Endodermal cell (in vitro differentiated cells): ENCODE data around the gene LRMDA. TPM values are rescaled to one million over a fixed set of nuclear protein-coding genes. Genes with fewer than 3 reads are reported as not detected.
"Not testable (repeated sequence)": the region's sequence is repeated elsewhere in the genome, so short reads cannot be mapped to it uniquely, and the experiment has no call there.

Source experiments
- DNase-seq: peaks from one replicate; pipeline ENCODE4 v3.0.0-alpha.2; 2017
- H3K27ac ChIP-seq: 2 replicates; pipeline ENCODE4 v1.5.1; 2013; ENCODE audit warnings: mild to moderate bottlenecking, low read depth, low read length, moderate library complexity
- H3K27me3 ChIP-seq: 2 replicates; pipeline ENCODE4 v1.6.1; 2013; ENCODE audit warnings: mild to moderate bottlenecking, low read length, moderate library complexity; ENCODE audit not compliant: insufficient read depth, control insufficient read depth, poor library complexity, severe bottlenecking
- H3K36me3 ChIP-seq: 2 replicates; pipeline ENCODE4 v1.7.0; 2013; ENCODE audit warnings: mild to moderate bottlenecking, low read length, moderate library complexity; ENCODE audit not compliant: control insufficient read depth, insufficient read depth
- H3K4me1 ChIP-seq: one replicate; pipeline ENCODE4 v1.7.0; 2013; ENCODE audit warnings: low read length; ENCODE audit not compliant: control insufficient read depth, insufficient read depth
- H3K4me3 ChIP-seq: 2 replicates; pipeline ENCODE4 v1.5.1; 2013; ENCODE audit warnings: mild to moderate bottlenecking, low read length, moderate library complexity
- H3K9ac ChIP-seq: 2 replicates; pipeline ENCODE4 v1.6.1; 2013; ENCODE audit warnings: mild to moderate bottlenecking, low read length, moderate library complexity; ENCODE audit not compliant: poor library complexity, severe bottlenecking; ENCODE audit errors: extremely low read depth
- H3K9me3 ChIP-seq: 2 replicates; pipeline ENCODE4 v1.6.1; 2013; ENCODE audit warnings: mild to moderate bottlenecking, low read length, moderate library complexity; ENCODE audit not compliant: control insufficient read depth
- H3K27ac Mint-ChIP-seq: 2 replicates; pipeline ENCODE4 v1.8.0; 2020; ENCODE audit warnings: mixed read lengths
- H3K27me3 Mint-ChIP-seq: 2 replicates; pipeline ENCODE4 v1.8.0; 2021; ENCODE audit warnings: mild to moderate bottlenecking, mixed read lengths; ENCODE audit not compliant: insufficient read depth
- H3K36me3 Mint-ChIP-seq: 2 replicates; pipeline ENCODE4 v1.8.0; 2020; ENCODE audit warnings: low read depth, mixed read lengths
- H3K4me1 Mint-ChIP-seq: 2 replicates; pipeline ENCODE4 v1.8.0; 2020; ENCODE audit warnings: mixed read lengths
- H3K4me3 Mint-ChIP-seq: 2 replicates; pipeline ENCODE4 v1.8.0; 2020; ENCODE audit warnings: mild to moderate bottlenecking, moderate library complexity, mixed read lengths
- H3K9me3 Mint-ChIP-seq: 2 replicates; pipeline ENCODE4 v1.8.0; 2020; ENCODE audit warnings: mild to moderate bottlenecking, mixed read lengths
- WGBS, 2 experiments: methylation state at CpG; one replicate each; pipeline versions ENCODE4 v1.1.5 to v1.1.7; 2013; ENCODE audit warnings: missing lambda C conversion rate in 2 of 2, mixed read lengths in 1 of 2; ENCODE audit not compliant: insufficient coverage in 1 of 2, insufficient read length in 1 of 2; 5-methylcytosine and 5-hydroxymethylcytosine counted together
- total RNA-seq, 2 donors: library from RNA; stranded (reverse); fragmentation: NEBNext Ultra II Directional in 1 of 2; extraction: Animal tissue kit (Norgen Biotek cat#: 25700) in 1 of 2; gene quantifications; 2 replicates in 1 of 2; 3 replicates in 1 of 2; pipeline ENCODE4 v1.2.1, GENCODE V29; 2021
- TF ChIP-seq, protein P1 (sequence below): fragments of 200-600 bp; sonication (generic); conservative IDR thresholded peaks from 2 replicates; pipeline ENCODE4 v1.5.0; 2021; ENCODE audit warnings: antibody characterized with exemption, mild to moderate bottlenecking

The LRMDA gene
- total RNA-seq, 2 donors from 2014 or later: 1.7 to 5.1 TPM

DNA sequence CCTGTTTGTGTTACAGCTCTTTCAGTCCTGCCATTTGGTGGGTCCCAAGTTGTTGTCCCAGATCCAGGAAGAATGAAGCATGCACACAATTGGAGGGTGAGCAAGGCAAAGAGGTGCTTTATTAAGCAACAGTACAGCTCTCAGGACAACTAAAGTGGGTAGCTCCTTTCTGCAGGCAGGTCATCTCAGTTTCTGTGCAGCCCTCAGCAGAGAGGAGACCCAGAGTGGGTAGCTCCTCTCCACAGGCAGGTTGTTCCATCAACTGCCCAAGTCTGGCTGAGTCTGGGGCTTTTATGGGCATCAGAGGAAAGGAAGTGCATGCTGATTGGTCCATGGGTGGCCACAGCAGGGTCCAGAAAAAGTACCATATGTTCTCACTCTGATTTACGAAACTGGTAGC, 624.5 kb downstream of the LRMDA start:
- H3K9me3 Mint-ChIP-seq: peaks cover 20% of the 10 kb centered on the region
- no peak overlapping the region for H3K4me3 Mint-ChIP-seq
- peaks cover under 1% of the 10 kb centered on the region for H3K27me3 Mint-ChIP-seq
- Histone ChIP-seq H3K36me3 (no peaks in the 10 kb centered on the region), H3K27me3 (no peaks in the 10 kb centered on the region), H3K9me3 (peaks cover 19% of the 10 kb centered on the region), H3K9ac (no peak overlapping the region), H3K4me1 (no peaks in the 10 kb centered on the region), H3K4me3 (no peak overlapping the region), H3K27ac (no peak overlapping the region)
- 85 to 100% methylated on average over 1 of the region's 1 CpG for WGBS, 2 experiments
- DNase-seq: no peak
- H3K27ac Mint-ChIP-seq: no peak overlapping the region
- TF ChIP-seq, protein P1, sequence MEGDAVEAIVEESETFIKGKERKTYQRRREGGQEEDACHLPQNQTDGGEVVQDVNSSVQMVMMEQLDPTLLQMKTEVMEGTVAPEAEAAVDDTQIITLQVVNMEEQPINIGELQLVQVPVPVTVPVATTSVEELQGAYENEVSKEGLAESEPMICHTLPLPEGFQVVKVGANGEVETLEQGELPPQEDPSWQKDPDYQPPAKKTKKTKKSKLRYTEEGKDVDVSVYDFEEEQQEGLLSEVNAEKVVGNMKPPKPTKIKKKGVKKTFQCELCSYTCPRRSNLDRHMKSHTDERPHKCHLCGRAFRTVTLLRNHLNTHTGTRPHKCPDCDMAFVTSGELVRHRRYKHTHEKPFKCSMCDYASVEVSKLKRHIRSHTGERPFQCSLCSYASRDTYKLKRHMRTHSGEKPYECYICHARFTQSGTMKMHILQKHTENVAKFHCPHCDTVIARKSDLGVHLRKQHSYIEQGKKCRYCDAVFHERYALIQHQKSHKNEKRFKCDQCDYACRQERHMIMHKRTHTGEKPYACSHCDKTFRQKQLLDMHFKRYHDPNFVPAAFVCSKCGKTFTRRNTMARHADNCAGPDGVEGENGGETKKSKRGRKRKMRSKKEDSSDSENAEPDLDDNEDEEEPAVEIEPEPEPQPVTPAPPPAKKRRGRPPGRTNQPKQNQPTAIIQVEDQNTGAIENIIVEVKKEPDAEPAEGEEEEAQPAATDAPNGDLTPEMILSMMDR: no peak
- H3K36me3 Mint-ChIP-seq: peaks cover 6% of the 10 kb centered on the region
- H3K4me1 Mint-ChIP-seq: peaks cover 6% of the 10 kb centered on the region

DNA sequence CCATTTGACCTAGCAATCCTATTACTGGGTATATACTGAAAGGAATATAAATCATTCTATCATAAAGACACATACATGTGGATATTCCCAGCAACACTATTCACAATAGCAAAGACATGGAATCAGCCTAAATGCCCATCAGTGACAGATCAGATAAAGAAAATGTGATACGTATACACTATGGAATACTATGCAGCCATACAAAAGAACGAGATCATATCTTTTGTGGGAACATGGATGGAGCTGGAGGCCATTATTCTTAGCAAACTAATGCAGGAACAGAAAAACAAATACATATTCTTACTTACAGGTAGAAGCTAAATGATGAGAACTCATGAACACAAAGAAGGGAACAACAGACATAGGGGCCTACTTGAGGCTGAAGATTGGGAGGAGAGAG, 629.6 kb downstream of the LRMDA start:
- DNase-seq, H3K27ac ChIP-seq, H3K4me1 ChIP-seq, H3K27me3 Mint-ChIP-seq, H3K4me3 ChIP-seq, H3K9me3 ChIP-seq, H3K4me3 Mint-ChIP-seq, H3K4me1 Mint-ChIP-seq, H3K36me3 Mint-ChIP-seq, H3K27me3 ChIP-seq, H3K27ac Mint-ChIP-seq, H3K36me3 ChIP-seq, H3K9ac ChIP-seq: not testable (repeated sequence)
- peaks cover 17% of the 10 kb centered on the region for H3K9me3 Mint-ChIP-seq
- 60 to 89% methylated on average over 1 to 2 of the region's 2 CpGs for WGBS, 2 experiments

DNA sequence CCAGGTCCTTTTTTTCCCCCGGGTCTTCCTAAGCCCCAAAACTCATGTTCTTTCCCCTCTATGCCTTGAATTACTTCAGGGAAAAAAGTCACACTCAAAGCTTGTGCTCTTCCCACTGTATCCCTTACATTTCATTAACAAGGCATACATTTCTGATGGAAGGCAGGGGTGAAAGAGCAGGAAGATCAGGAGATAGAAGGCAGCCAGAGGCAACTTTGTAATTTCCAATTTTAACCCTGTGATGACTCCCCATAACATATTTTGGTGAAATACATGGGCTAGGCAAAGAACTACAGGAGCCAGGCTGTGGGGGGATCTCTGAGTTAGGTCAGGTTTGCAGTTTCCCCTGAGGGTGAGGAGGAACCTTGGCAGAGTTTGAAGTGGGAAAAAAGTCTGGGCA, 635.0 kb downstream of the LRMDA start:
- H3K27me3 Mint-ChIP-seq: no peaks in the 10 kb centered on the region
- no peak overlapping the region for H3K4me3 ChIP-seq
- 83% methylated on average over 1 of the region's 1 CpG; no CpG with 5 or more reads in 1 of the 2 experiments for WGBS, 2 experiments
- no peaks in the 10 kb centered on the region for H3K4me1 ChIP-seq
- no peak for DNase-seq
- peaks cover 28% of the 10 kb centered on the region for H3K9me3 Mint-ChIP-seq
- no peaks in the 10 kb centered on the region for H3K4me1 Mint-ChIP-seq
- H3K36me3 ChIP-seq: no peaks in the 10 kb centered on the region
- no peaks in the 10 kb centered on the region for H3K36me3 Mint-ChIP-seq
- H3K27ac ChIP-seq: no peak overlapping the region
- TF ChIP-seq, protein P1: no peak
- peaks cover 5% of the 10 kb centered on the region for H3K9me3 ChIP-seq
- H3K9ac ChIP-seq: no peak overlapping the region
- no peak overlapping the region for H3K4me3 Mint-ChIP-seq
- H3K27me3 ChIP-seq: no peaks in the 10 kb centered on the region
- no peak overlapping the region for H3K27ac Mint-ChIP-seq

DNA sequence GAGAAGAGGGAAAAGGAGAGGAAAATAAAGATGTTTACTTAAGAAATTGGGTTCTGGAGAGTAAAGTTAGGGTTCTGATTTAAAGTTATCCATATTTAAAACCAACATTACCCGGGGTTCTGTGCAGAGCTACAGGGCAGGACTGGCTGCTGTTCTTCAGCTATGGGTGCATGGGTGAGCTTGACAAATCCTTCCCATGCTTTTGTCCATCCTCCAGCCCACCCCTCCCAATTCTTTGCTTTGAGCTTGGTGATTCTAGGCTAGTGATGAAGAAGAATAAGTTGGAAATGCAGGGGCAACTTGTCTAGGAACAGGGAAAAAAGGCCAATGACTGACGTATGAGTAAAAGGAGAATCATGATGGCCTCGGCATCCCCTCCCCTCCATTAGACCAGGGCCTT, 636.0 kb downstream of the LRMDA start:
- no peaks in the 10 kb centered on the region for H3K36me3 ChIP-seq
- H3K4me3 ChIP-seq: no peak overlapping the region
- Mint-ChIP-seq H3K27me3 (no peaks in the 10 kb centered on the region), H3K4me3 (no peak overlapping the region), H3K27ac (no peak overlapping the region), H3K4me1 (no peaks in the 10 kb centered on the region), H3K36me3 (no peaks in the 10 kb centered on the region), H3K9me3 (peaks cover 28% of the 10 kb centered on the region)
- H3K27ac ChIP-seq: no peak overlapping the region
- TF ChIP-seq, protein P1: no peak
- peaks cover 5% of the 10 kb centered on the region for H3K9me3 ChIP-seq
- no peak for DNase-seq
- H3K27me3 ChIP-seq: no peaks in the 10 kb centered on the region
- WGBS, 2 experiments: 94% methylated on average over 2 to 3 of the region's 3 CpGs
- H3K9ac ChIP-seq: no peak overlapping the region
- no peaks in the 10 kb centered on the region for H3K4me1 ChIP-seq
